GM18868 (cell line): Measurements from ENCODE around the gene VAV3.

ENCODE experiments used
- ATAC-seq: cut with Tn5 transposase; IDR thresholded peaks from one replicate; pipeline ENCODE4 v1.9.1; 2021; ENCODE audit warnings: mild to moderate bottlenecking, moderate library complexity; ENCODE audit not compliant: unreplicated experiment

VAV3 gene

GRCh38 chr1:107972391-107973180 lies 7.6 kb upstream of the VAV3 start:
- no peak for ATAC-seq

- no peak for ATAC-seq
Measured at GRCh38 chr1:107966550-107966949, 1.6 kb upstream of the VAV3 start.

- ATAC-seq: no peak
Measured at GRCh38 chr1:107964336-107965109, 457 bp downstream of the VAV3 start.

GRCh38 chr1:107963601-107964335 lies 1.2 kb downstream of the VAV3 start:
- ATAC-seq: peak; percentile 81

- ATAC-seq: no peak
Measured at GRCh38 chr1:107963008-107963407, 2.0 kb downstream of the VAV3 start.

- ATAC-seq: peak; percentile 69
Measured at GRCh38 chr1:107954719-107955415, 10.1 kb downstream of the VAV3 start.

GRCh38 chr1:107954126-107954525 lies 10.9 kb downstream of the VAV3 start:
- ATAC-seq: no peak

- no peak for ATAC-seq
Measured at GRCh38 chr1:107953556-107953955, 11.4 kb downstream of the VAV3 start.

GRCh38 chr1:107952989-107953388 lies 12.0 kb downstream of the VAV3 start:
- ATAC-seq: no peak

- ATAC-seq: no peak
Measured at GRCh38 chr1:107950464-107950863, 14.5 kb downstream of the VAV3 start.

- peak; percentile 85 for ATAC-seq
Measured at GRCh38 chr1:107949467-107950253, 15.3 kb downstream of the VAV3 start.

- ATAC-seq: no peak
Measured at GRCh38 chr1:107946794-107947193, 18.2 kb downstream of the VAV3 start.

- ATAC-seq: no peak
Measured at GRCh38 chr1:107943694-107944093, 21.3 kb downstream of the VAV3 start.

- no peak for ATAC-seq
Measured at GRCh38 chr1:107942814-107943213, 22.2 kb downstream of the VAV3 start.

GRCh38 chr1:107941531-107941930 lies 23.4 kb downstream of the VAV3 start:
- no peak for ATAC-seq

- ATAC-seq: no peak
Measured at GRCh38 chr1:107941123-107941522, 23.9 kb downstream of the VAV3 start.

GRCh38 chr1:107940701-107941100 lies 24.3 kb downstream of the VAV3 start:
- no peak for ATAC-seq

GRCh38 chr1:107940017-107940577 lies 24.9 kb downstream of the VAV3 start:
- no peak for ATAC-seq

- ATAC-seq: no peak
Measured at GRCh38 chr1:107939256-107939655, 25.7 kb downstream of the VAV3 start.
